Ovary (tissue), 9 donors: ENCODE measurements around the gene TSEN34. TPM values are rescaled to one million over a fixed set of nuclear protein-coding genes. Genes with fewer than 3 reads are reported as not detected.

Experiments
- DNase-seq, 5 donors: peaks; one replicate each; pipeline ENCODE4 v3.0.0-alpha.2; 2019 to 2020
- H3K27ac ChIP-seq, 2 donors: fragments of 200-600 bp; one replicate each; pipeline versions ENCODE4 v1.5.1 to v1.8.0; 2019 to 2022
- H3K27me3 ChIP-seq: fragments of 200-600 bp; one replicate; pipeline ENCODE4 v1.8.0; 2022
- H3K36me3 ChIP-seq: fragments of 200-600 bp; sonication (generic); one replicate; pipeline ENCODE4 v1.5.1; 2019
- H3K4me1 ChIP-seq: one replicate; pipeline ENCODE4 v1.8.1; 2013; ENCODE audit warnings: mild to moderate bottlenecking, moderate library complexity; ENCODE audit not compliant: insufficient read depth
- H3K4me3 ChIP-seq: fragments of 200-600 bp; sonication (generic); one replicate; pipeline ENCODE4 v1.5.1; 2017
- H3K9me3 ChIP-seq, 2 donors: fragments of 200-600 bp in 1 of 2; sonication (generic) in 1 of 2; one replicate each; pipeline versions ENCODE4 v1.5.1 to v1.8.1; 2013 to 2019; ENCODE audit warnings: mild to moderate bottlenecking in 1 of 2, moderate library complexity in 1 of 2
- EP300 ChIP-seq: sonication (generic); formaldehyde crosslinking; IDR thresholded peaks from one replicate; pipeline ENCODE4 v1.6.1; 2017; ENCODE audit warnings: antibody characterized with exemption
- POLR2A ChIP-seq: fragments of 450-650 bp; IDR thresholded peaks from one replicate; pipeline ENCODE4 v1.6.1; 2017; ENCODE audit warnings: antibody characterized with exemption, mild to moderate bottlenecking, moderate library complexity
- WGBS, 3 donors: extraction: QIAGEN DNeasy Blood & Tissue Kit in 1 of 3; methylation state at CpG; one replicate each; pipeline versions ENCODE4 v1.1.5 to v1.1.7; 2013 to 2017; 5-methylcytosine and 5-hydroxymethylcytosine counted together
- intact Hi-C, 4 donors: fragments of 100-400 bp; cut with DNase I; formaldehyde crosslinking; loops; one replicate each; pipeline versions ENCODE4 v1.11.0 to v1.15.1; 2022 to 2023
- polyA plus RNA-seq, 2 donors: library from polyadenylated mRNA; stranded (reverse); fragments of 200-250 nt in 1 of 2; fragments of 350-450 nt in 1 of 2; fragmentation: Illumina TruSeq in 1 of 2; extraction: RNeasy Lipid Tissue Mini Kit (QIAGEN cat#74804) in 1 of 2; gene quantifications; one replicate each; pipeline ENCODE4 v1.2.3, GENCODE V29; 2013 to 2014
- total RNA-seq, 7 donors: library from RNA; depleted of rRNA in 2 of 7; stranded (reverse); fragments of >200 nt in 2 of 7; fragmentation: NEBNext Ultra II Directional in 3 of 7; extraction: Animal tissue kit (Norgen Biotek cat#: 25700) in 3 of 7; gene quantifications; one replicate each; pipeline versions ENCODE4 v1.1.0 to v1.2.4, GENCODE V29; 2016 to 2023
- TF ChIP-seq, protein P1 (sequence below), 3 donors: fragments of 450-650 bp in 2 of 3; fragments of 200-600 bp in 1 of 3; IDR thresholded peaks; one replicate each; pipeline versions ENCODE4 v1.5.1 to v1.8.0; 2016 to 2022; ENCODE audit warnings: antibody characterized with exemption in 3 of 3, mild to moderate bottlenecking in 1 of 3
- donor health status: DM: no; HTN: no; CAD: no; lungs with moderate emphysema.
- donor health status: DM: no; HTN: no; CAD: no.
- donor health status: Bipolar disorder and iron deficiency.
- donor health status: DM: yes; HTN: yes; CAD: no.
- donor health status: DM: no; HTN: no; CAD: no.
- donor health status: DM: yes; HTN: yes; CAD: no.

Gene TSEN34
- total and polyA plus RNA-seq, 9 donors, result 12.5 to 98.8 (median 56.2) TPM

DNA sequence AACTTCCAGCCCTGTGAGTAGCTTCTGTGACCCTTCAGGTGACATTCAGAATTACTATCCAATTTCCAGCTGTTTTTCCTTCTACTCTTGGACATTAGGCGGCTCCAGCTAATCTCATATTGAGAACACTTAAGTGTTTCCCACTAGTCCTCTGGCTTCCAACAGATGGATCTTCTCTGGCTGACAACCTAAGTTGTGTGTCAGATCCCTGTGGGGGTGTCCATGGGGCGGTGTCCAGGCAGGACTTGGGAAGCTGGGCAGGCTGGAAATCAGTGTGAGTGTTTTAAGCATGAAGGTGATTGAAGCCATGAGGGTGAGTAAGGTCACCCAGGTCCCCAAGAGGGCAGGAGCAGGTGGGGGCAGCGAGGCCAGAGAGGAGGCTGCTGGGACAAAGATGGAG lies 43.4 kb upstream of the TSEN34 start:
- Histone ChIP-seq H3K4me3 (no peak overlapping the region), H3K4me1 (peaks cover 3% of the 10 kb centered on the region), H3K27me3 (no peaks in the 10 kb centered on the region), H3K36me3 (no peaks in the 10 kb centered on the region), H3K9me3 (no peaks in the 10 kb centered on the region), H3K27ac (peak overlapping the region in 1 of 2 donors; percentile 66)
- WGBS, 3 donors, result 18 to 29% (median 22%) methylated on average over 3 of the region's 3 CpGs
- TF ChIP-seq POLR2A (no peak), EP300 (no peak)
- TF ChIP-seq, protein P1, sequence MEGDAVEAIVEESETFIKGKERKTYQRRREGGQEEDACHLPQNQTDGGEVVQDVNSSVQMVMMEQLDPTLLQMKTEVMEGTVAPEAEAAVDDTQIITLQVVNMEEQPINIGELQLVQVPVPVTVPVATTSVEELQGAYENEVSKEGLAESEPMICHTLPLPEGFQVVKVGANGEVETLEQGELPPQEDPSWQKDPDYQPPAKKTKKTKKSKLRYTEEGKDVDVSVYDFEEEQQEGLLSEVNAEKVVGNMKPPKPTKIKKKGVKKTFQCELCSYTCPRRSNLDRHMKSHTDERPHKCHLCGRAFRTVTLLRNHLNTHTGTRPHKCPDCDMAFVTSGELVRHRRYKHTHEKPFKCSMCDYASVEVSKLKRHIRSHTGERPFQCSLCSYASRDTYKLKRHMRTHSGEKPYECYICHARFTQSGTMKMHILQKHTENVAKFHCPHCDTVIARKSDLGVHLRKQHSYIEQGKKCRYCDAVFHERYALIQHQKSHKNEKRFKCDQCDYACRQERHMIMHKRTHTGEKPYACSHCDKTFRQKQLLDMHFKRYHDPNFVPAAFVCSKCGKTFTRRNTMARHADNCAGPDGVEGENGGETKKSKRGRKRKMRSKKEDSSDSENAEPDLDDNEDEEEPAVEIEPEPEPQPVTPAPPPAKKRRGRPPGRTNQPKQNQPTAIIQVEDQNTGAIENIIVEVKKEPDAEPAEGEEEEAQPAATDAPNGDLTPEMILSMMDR (IDR thresholded peaks at IDR 0.05), result no peak
- peak in 3 of 5 donors; percentile 64 to 73 (median 64) for DNase-seq
- intact Hi-C loops, result no loop called here

DNA sequence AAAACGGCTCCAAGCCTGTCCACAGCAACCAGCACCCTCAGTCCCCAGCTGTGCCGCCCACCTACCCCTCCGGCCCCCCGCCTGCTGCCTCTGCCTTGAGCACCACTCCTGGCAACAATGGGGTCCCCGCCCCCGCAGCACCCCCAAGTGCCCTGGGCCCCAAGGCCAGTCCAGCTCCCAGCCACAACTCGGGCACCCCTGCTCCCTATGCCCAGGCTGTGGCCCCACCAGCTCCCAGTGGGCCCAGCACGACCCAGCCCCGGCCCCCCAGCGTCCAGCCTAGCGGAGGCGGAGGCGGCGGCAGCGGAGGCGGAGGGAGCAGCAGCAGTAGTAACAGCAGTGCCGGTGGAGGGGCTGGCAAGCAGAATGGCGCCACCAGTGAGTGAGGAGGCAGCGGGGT lies 43.0 kb upstream of the TSEN34 start:
- Histone ChIP-seq H3K4me1 (peaks cover 3% of the 10 kb centered on the region), H3K9me3 (no peaks in the 10 kb centered on the region), H3K27me3 (no peaks in the 10 kb centered on the region), H3K4me3 (no peak overlapping the region), H3K27ac (peak overlapping the region in 1 of 2 donors; percentile 66), H3K36me3 (no peaks in the 10 kb centered on the region)
- WGBS, 3 donors, result 50 to 61% (median 59%) methylated on average over 14 to 19 of the region's 19 CpGs
- intact Hi-C loops, result no loop called here
- peak in 1 of 5 donors; percentile 59 for DNase-seq
- no peak for TF ChIP-seq POLR2A
- TF ChIP-seq, protein P1 (IDR thresholded peaks at IDR 0.05), result no peak
- no peak for TF ChIP-seq EP300

DNA sequence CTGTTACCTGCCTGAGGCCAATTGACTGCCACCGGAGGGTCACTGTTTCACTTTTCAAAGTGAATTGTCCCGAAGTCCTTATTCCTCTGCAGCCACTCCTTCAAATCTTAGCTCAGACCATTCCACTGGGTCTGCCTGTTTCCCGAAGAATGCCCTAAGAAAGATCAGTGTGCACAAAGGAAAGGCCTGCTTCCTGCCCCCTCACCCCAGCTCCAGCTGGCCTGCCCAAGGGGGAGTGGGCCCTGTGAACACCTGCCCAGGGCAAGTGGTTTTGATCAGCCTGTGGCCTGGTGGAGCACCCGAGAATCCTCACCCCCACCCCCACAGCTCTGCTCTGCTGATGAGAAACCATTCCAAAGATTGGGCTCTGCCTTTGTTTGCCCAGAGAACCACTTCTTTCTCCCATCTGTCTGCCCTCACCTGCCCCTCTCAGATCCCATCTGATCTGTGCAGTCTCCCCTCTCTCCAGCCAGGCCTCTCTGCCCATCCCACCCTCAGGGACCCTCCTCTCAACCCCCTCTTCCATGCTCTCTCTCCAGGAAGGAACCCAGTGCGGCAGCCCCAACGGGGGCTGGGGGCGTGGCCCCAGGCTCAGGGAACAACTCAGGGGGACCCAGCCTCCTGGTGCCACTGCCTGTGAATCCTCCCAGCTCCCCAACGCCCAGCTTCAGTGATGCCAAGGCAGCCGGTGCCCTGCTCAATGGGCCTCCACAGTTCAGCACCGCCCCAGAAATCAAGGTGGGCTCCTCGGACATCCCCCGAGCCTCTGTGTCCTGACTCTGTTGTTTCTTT lies 41.9 kb upstream of the TSEN34 start:
- intact Hi-C loops, result no loop called here
- Histone ChIP-seq H3K4me1 (peaks cover 3% of the 10 kb centered on the region), H3K27ac (no peak overlapping the region), H3K9me3 (no peaks in the 10 kb centered on the region), H3K4me3 (no peak overlapping the region), H3K36me3 (no peaks in the 10 kb centered on the region), H3K27me3 (no peaks in the 10 kb centered on the region)
- TF ChIP-seq, protein P1 (IDR thresholded peaks at IDR 0.05), result no peak
- TF ChIP-seq EP300 (no peak), POLR2A (no peak)
- DNase-seq, result no peak
- whole genome bisulfite sequencing, 3 donors, result 81 to 84% (median 84%) methylated on average over 12 of the region's 12 CpGs

DNA sequence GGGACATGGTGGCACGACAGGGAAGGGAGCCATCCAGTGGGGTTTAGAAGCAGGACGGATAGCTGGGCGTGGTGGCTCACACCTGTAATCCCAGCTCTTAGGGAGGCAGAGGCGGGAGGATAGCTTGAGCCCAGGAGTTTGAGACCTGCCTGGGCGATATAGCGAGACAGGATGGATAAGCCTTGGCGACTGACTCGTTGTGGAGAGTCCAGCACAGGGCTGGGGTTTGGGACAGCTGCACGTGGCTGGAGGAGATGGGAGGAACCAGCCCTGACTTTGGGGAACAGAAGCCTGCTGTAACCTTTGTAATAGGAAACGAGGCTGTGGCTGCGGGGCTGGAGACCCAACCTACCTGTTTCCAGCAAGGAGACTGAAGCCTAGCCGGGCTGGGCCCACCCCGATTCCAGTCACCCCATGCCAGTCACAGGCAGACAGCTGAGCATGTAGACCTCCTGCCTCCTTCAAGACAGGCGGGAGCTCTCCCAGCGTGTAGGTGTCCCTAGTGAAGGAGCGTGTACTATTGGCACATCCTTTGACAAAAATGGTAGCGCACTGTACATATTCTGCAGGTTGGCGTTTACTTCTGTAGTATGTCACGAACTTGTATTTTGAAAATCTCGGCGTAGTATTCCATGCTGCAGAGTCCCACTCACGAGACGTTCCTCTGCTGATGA lies 39.6 kb upstream of the TSEN34 start:
- no peak for DNase-seq
- no peaks in the 10 kb centered on the region for H3K9me3 ChIP-seq
- intact Hi-C loops, result no loop called here
- H3K27me3 ChIP-seq, result no peaks in the 10 kb centered on the region
- TF ChIP-seq, protein P1 (IDR thresholded peaks at IDR 0.05), result no peak
- TF ChIP-seq POLR2A (no peak), EP300 (no peak)
- H3K27ac ChIP-seq, result no peak overlapping the region
- H3K4me1 ChIP-seq, result peaks cover 3% of the 10 kb centered on the region
- H3K36me3 ChIP-seq, result no peaks in the 10 kb centered on the region
- H3K4me3 ChIP-seq, result no peak overlapping the region
- 77 to 86% (median 83%) methylated on average over 23 of the region's 23 CpGs for WGBS, 3 donors
